Peyer's patch (tissue), 4 donors: ENCODE data around the gene NFIX. TPM values are rescaled to one million over a fixed set of nuclear protein-coding genes. Genes with fewer than 3 reads are reported as not detected.

ENCODE experiments used
- DNase-seq, 3 donors: peaks; one replicate each; pipeline ENCODE4 v3.0.0-alpha.2; 2017 to 2019
- H3K27ac ChIP-seq, 4 donors: fragments of 200-600 bp; sonication (generic); one replicate each; pipeline ENCODE4 v1.5.1; 2016 to 2019
- H3K27me3 ChIP-seq, 2 donors: fragments of 200-600 bp; sonication (generic); one replicate each; pipeline ENCODE4 v1.5.1; 2019
- H3K36me3 ChIP-seq, 3 donors: fragments of 200-600 bp; sonication (generic); one replicate each; pipeline ENCODE4 v1.5.1; 2016 to 2019
- H3K4me1 ChIP-seq, 4 donors: fragments of 200-600 bp; sonication (generic); one replicate each; pipeline ENCODE4 v1.5.1; 2016 to 2019
- H3K4me3 ChIP-seq, 4 donors: fragments of 200-600 bp; sonication (generic); 1 replicate in 3 of 4; 2 replicates in 1 of 4; pipeline ENCODE4 v1.5.1; 2016 to 2019; ENCODE audit warnings: mild to moderate bottlenecking in 1 of 4
- H3K9me3 ChIP-seq, 4 donors: fragments of 200-600 bp; sonication (generic); one replicate each; pipeline ENCODE4 v1.5.1; 2016 to 2019; ENCODE audit warnings: mild to moderate bottlenecking in 1 of 4
- CTCF ChIP-seq, 6 experiments: fragments of 450-650 bp in 4 of 6; fragments of 200-600 bp in 2 of 6; sonication (generic) in 1 of 6; IDR thresholded peaks; one replicate each; pipeline ENCODE4 v1.5.1; 2017 to 2019; ENCODE audit warnings: antibody characterized with exemption in 6 of 6, mild to moderate bottlenecking in 3 of 6, moderate library complexity in 1 of 6
- POLR2A ChIP-seq, 2 donors: fragments of 450-650 bp; IDR thresholded peaks; one replicate each; pipeline ENCODE4 v1.5.1; 2017; ENCODE audit warnings: antibody characterized with exemption in 2 of 2, mild to moderate bottlenecking in 2 of 2, moderate library complexity in 2 of 2
- total RNA-seq, 4 donors: library from RNA; depleted of rRNA; stranded (reverse); fragments of >200 nt; gene quantifications; one replicate each; pipeline ENCODE4 v1.1.0, GENCODE V29; 2016

NFIX gene
- total RNA-seq, 4 donors from 2014 or later, result 13.5 to 56.9 (median 40.0) TPM

GRCh38 chr19:13060233-13060963 lies 65.1 kb downstream of the NFIX start:
- no peaks in the 10 kb centered on the region for H3K27me3 ChIP-seq
- H3K27ac ChIP-seq, result peak overlapping the region in 3 of 4 donors; percentile 35 to 53 (median 43)
- H3K4me1 ChIP-seq, result peaks cover 11 to 67% (median 14%) of the 10 kb centered on the region in 4 donors
- H3K9me3 ChIP-seq, result no peaks in the 10 kb centered on the region
- peak overlapping the region; percentile 35 to 59 (median 49) for H3K4me3 ChIP-seq
- TF ChIP-seq POLR2A (IDR thresholded peaks at IDR 0.05) (no peak), CTCF (IDR thresholded peaks at IDR 0.05) (no peak)
- no peaks in the 10 kb centered on the region for H3K36me3 ChIP-seq
- no peak for DNase-seq

DNA sequence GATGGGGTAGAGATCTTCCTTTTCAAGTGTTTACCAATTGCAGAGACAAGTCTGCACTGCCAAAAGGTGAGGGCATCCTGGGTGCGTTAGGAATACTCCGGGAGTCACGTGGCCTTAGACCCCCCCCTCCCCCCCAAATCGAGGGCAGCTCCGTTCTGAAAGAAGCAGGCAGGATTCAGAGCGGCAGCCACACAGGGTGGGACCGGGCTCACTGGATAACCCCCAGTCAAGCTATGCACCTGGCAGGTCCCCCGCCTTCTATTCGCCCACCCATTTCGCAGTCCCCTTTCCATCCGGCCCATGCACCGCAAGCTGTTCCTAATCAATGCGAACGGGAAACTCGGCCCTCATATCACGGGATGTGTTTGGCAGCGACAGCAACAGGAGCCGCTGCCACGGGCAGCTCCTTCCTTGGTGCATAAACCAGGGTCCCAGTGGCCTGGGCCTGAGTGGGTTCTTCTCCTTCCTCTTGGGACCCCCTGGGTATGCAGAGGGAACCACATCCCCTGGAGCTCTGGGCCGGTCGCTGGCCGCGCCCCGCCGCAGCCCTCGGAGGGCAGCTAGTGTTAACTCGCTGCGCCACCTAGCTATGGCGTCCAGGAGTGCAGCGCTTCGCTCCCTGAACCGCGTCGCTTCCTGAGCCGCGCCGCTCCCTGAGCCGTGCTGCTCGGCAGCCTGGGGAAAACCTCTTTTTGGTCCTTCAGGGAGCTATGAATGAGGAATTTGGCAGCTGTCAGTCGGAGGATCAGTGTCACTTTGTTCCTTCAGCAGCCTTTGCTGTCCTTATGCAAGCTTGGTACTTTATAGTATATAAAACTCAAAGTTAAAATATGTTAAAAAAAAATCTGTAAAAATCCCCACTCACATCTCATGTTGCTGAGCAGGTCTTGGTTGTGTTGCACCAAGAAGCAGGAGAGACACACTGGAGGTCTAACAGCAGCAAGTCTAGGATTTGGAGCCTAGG lies 66.0 kb downstream of the NFIX start:
- no peaks in the 10 kb centered on the region for H3K9me3 ChIP-seq
- peaks cover 5 to 67% (median 11%) of the 10 kb centered on the region in 4 donors for H3K4me1 ChIP-seq
- peak overlapping the region in 3 of 4 donors; percentile 35 to 53 (median 43) for H3K27ac ChIP-seq
- peak; percentile 82 to 94 (median 91) for DNase-seq
- TF ChIP-seq CTCF (IDR thresholded peaks at IDR 0.05) (peak; percentile 86 to 98 (median 95)), POLR2A (IDR thresholded peaks at IDR 0.05) (no peak)
- H3K27me3 ChIP-seq, result no peaks in the 10 kb centered on the region
- no peaks in the 10 kb centered on the region for H3K36me3 ChIP-seq
- H3K4me3 ChIP-seq, result peak overlapping the region; percentile 35 to 59 (median 49)

GRCh38 chr19:13062317-13062716 lies 67.0 kb downstream of the NFIX start:
- TF ChIP-seq POLR2A (IDR thresholded peaks at IDR 0.05) (no peak), CTCF (IDR thresholded peaks at IDR 0.05) (no peak)
- no peak for DNase-seq
- Histone ChIP-seq H3K27ac (no peak overlapping the region), H3K4me3 (no peak overlapping the region), H3K27me3 (no peaks in the 10 kb centered on the region), H3K36me3 (no peaks in the 10 kb centered on the region), H3K9me3 (no peaks in the 10 kb centered on the region), H3K4me1 (peaks cover 7 to 66% (median 11%) of the 10 kb centered on the region in 4 donors)

DNA sequence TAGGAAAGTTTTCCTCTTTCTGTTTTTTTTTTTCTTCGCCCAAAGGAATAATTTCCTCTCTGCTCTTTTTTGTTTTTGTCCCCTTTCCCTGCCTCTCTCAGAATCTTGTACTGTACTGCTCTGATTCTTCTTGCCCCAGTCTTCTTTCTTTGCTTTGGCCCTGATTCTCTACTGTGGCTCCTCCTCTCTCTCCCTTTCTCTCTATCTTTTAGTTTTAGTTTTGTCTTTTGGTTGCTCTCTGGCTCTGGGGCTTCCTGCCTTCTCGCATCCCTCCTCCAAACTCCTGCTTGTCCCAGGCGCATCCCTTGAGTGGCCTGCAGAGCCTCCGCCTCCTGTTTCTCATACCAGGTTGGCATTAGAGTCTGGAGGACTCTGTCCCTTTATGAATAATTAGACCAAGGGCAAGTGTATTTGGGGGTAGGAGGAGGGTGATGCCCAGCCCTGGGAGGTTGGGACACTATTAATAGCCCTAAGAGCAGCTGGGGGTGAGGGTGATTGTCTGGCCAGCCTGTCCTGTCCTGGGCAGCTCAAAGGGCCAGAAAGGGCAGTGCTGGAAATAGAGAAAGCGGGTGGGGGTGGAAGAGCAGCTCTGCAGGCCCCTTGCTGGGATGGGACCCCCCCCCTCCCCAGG lies 68.3 kb downstream of the NFIX start:
- Histone ChIP-seq H3K9me3 (no peaks in the 10 kb centered on the region), H3K4me1 (peaks cover 7 to 65% (median 12%) of the 10 kb centered on the region in 4 donors), H3K27me3 (no peaks in the 10 kb centered on the region), H3K27ac (peak overlapping the region in 1 of 4 donors; percentile 37), H3K4me3 (no peak overlapping the region), H3K36me3 (no peaks in the 10 kb centered on the region)
- DNase-seq, result no peak
- TF ChIP-seq CTCF (IDR thresholded peaks at IDR 0.05) (no peak), POLR2A (IDR thresholded peaks at IDR 0.05) (no peak)

DNA sequence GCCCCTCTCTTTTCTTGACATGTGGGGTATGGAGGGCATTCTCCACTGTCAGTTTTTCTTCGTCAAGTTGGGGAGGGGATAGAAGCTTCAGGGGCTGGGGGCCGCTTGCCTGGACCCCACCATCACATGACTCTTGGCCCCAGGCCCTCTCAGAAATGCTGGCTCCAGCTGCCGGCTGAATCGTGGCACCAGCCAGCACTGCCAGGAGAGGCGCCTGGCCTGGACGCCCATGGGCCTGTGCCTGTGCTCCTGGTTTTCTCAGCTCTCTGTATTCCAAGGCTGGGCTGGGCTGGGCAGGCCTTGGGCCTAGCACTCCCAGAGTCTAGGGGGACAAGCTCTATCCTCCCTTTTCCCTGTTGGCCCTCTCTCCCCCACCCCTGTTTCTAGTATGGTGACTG lies 68.8 kb downstream of the NFIX start:
- Histone ChIP-seq H3K27ac (peak overlapping the region in 1 of 4 donors; percentile 37), H3K4me1 (peaks cover 7 to 69% (median 12%) of the 10 kb centered on the region in 4 donors), H3K4me3 (no peak overlapping the region), H3K36me3 (no peaks in the 10 kb centered on the region), H3K9me3 (no peaks in the 10 kb centered on the region), H3K27me3 (no peaks in the 10 kb centered on the region)
- DNase-seq, result no peak
- TF ChIP-seq POLR2A (IDR thresholded peaks at IDR 0.05), result no peak
- TF ChIP-seq CTCF (IDR thresholded peaks at IDR 0.05), result no peak
